GM21529 (cell line): ENCODE data around the gene DEAF1.

ENCODE experiments used
- ATAC-seq: cut with Tn5 transposase; IDR thresholded peaks from one replicate; pipeline ENCODE4 v1.9.1; 2021; ENCODE audit not compliant: unreplicated experiment

The DEAF1 gene

GRCh38 chr11:625636-626268 lies 69.3 kb downstream of the DEAF1 start:
- ATAC-seq: no peak

- no peak for ATAC-seq
These were observed 70.1 kb downstream of the DEAF1 start, which contains the start of gene CDHR5 for GRCh38 chr11:624705-625635. TSS of gene CDHR5 (minus strand) at chr11:624955. CDS start at chr11:624902, 53 bp downstream.

- ATAC-seq: no peak
These were observed 70.9 kb downstream of the DEAF1 start for GRCh38 chr11:623999-624704.

GRCh38 chr11:623349-623869 lies 71.6 kb downstream of the DEAF1 start:
- ATAC-seq: no peak

- no peak for ATAC-seq
These were observed 73.2 kb downstream of the DEAF1 start for GRCh38 chr11:621838-622237.

GRCh38 chr11:620935-621814 lies 73.8 kb downstream of the DEAF1 start:
- no peak for ATAC-seq

- no peak for ATAC-seq
These were observed 74.8 kb downstream of the DEAF1 start for GRCh38 chr11:620201-620600.

GRCh38 chr11:619628-620050 lies 75.4 kb downstream of the DEAF1 start:
- ATAC-seq: no peak

- ATAC-seq: no peak
These were observed 76.0 kb downstream of the DEAF1 start for GRCh38 chr11:618856-619627.

- no peak for ATAC-seq
These were observed 76.9 kb downstream of the DEAF1 start for GRCh38 chr11:617912-618682.

GRCh38 chr11:617199-617911 lies 77.7 kb downstream of the DEAF1 start:
- no peak for ATAC-seq

- ATAC-seq: no peak
These were observed 78.5 kb downstream of the DEAF1 start for GRCh38 chr11:616320-617198.

- peak; percentile 87 for ATAC-seq
These were observed 79.3 kb downstream of the DEAF1 start, which contains the start of gene IRF7 for GRCh38 chr11:615504-616319. TSS of gene IRF7 (minus strand) at chr11:615950. CDS start at chr11:615364, 586 bp downstream.

- peak; percentile 2 for ATAC-seq
These were observed 80.2 kb downstream of the DEAF1 start for GRCh38 chr11:614623-615503.

GRCh38 chr11:614021-614622 lies 80.9 kb downstream of the DEAF1 start:
- ATAC-seq: no peak
